ENCODE data around the gene POC1B.

Gene POC1B

DNA sequence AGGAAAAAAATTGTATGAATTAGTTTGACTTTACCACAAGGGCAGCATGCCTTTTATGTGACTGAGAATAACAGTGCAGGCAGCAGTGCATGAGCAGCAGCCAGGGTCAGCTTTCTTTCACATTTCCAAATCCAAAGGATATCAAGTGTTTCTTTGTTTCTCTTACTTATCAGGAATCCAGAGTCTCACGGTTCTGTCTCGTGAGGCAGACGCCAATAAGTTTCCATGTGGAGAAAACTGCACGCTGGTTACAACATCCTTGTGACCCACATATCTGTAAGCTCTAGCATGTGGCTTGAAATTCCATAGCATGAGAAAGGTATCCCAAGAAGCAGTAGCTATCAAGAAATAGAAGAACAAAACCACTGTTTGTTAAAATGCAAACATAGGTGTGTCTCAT lies 28.8 kb downstream of the POC1B start:
- no peak for DNase-seq (ENCODE audit: low read depth in 2 of 2)

GRCh38 chr12:89494411-89495231 lies 31.2 kb downstream of the POC1B start:
- DNase-seq (ENCODE audit: low read depth in 2 of 2): no peak

GRCh38 chr12:89493670-89494302 lies 32.1 kb downstream of the POC1B start:
- DNase-seq (ENCODE audit: low read depth in 2 of 2): no peak

DNA sequence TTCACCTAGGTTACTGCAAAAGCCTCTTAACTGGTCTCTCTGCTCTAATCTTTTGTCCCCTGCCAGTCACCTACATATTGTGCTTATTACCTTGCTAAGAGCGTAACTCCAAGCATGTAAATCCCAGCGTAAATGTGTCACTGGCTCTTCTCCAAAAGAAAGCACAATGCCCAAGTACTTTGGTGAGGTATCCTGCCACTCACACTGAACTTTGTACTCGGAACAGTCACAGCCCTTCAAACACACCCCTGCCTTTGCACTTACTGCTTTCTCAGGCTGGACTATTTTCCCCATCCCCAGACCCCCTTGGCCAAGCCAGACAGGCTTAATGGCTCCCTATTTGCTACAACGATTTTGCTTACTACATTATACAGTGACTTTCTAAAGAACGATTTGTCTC lies 33.0 kb downstream of the POC1B start:
- no peak for DNase-seq (ENCODE audit: low read depth in 2 of 2)

- DNase-seq (ENCODE audit: low read depth in 2 of 2): no peak
Observed at GRCh38 chr12:89490922-89491321, 34.9 kb downstream of the POC1B start.

DNA sequence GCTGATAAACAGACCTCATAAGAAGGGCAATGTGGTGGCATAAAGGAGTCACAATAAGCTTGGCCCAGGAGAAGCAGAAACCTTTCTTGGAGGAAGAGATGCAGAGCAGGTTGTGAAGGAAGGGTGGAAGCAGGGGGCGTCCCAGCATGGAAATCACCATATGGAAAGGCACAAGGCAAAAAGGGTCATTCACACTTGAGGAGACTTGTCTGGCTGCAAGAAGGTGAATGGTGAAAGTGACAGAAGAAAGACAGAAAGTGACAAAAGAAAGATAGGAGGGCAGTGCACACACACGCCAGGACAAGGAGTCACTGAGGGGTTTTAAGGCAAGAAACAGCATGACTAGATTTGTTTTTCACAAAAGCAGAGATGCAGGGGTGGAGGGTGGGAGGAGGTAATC lies 39.6 kb downstream of the POC1B start:
- no peak for DNase-seq (ENCODE audit: low read depth in 2 of 2)

DNA sequence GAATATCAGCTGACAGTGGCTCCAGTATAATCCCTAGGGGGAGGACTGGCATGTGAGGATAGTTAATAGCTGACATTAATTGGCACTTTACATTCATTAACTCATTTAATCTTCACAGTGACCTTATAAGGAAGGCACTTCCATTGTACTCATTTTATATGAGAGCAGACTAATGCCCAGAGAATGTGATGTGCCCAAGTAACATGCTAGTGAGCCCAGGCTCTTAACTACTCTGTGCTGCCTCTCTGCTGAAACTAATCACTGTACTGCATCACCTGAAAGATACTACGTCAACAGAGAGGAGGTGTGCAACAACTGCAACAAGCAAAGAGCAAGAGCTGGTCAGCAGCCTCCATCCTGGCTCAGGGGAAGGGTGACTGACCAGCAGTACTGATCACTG lies 41.4 kb downstream of the POC1B start:
- DNase-seq (ENCODE audit: low read depth in 2 of 2): no peak

DNA sequence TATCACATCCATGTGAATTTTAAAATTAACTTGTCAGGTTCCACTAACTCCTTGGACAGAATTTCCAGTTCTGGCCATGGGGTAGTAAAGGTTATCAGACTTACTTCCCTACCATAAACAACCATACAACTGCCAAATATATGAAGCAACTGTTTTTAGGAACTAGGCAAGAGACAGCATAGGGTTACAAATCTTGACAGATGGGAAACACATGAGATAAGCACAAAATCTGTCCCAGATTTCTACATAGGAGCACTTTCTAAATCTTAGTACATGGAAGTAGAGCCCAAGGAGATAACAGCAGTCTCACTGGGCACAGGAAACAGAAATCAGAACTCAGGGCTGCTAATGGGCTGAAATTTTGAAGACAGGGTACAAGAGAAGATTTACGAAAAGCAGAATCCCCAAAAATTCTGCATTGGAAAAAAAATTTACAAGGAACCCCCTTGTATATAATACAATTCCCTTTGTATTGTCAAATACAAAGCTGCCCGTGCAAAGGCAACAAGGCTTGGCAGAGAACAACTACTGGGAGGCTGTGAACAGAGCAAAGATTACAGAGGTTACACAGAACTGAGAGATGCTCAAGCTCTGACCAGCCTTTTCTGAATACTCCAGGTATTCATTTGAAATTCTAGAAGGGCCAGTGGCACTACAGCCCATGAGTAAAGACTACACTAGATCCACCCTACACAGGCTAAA lies 44.5 kb downstream of the POC1B start:
- no peak for DNase-seq (ENCODE audit: low read depth in 2 of 2)

DNA sequence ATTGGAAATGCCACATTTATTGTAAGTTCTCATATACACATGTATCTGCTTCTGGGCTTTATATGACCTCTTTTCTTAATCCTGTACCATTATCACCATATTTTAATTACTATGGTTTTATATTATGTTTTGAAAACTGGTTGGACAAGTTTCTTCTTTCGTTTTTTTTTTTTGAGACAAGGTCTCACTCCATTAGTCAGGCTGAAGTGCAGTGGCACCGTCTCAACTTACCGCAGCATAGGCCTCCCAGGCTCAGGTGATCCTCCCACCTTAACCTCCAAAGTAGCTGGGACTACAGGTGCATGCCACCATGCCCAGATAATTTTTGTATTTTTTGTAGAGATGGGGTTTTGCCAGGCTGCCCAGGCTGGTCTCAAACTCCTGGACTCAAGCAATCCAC lies 45.9 kb downstream of the POC1B start:
- no peak for DNase-seq (ENCODE audit: low read depth in 2 of 2)

- no peak for DNase-seq (ENCODE audit: low read depth in 2 of 2)
Observed at GRCh38 chr12:89477633-89478279, 48.1 kb downstream of the POC1B start.

- no peak for DNase-seq (ENCODE audit: low read depth in 2 of 2)
Observed at GRCh38 chr12:89476904-89477595, 48.8 kb downstream of the POC1B start.

- DNase-seq (ENCODE audit: low read depth in 2 of 2): no peak
Observed at GRCh38 chr12:89476232-89476631, 49.6 kb downstream of the POC1B start.

DNA sequence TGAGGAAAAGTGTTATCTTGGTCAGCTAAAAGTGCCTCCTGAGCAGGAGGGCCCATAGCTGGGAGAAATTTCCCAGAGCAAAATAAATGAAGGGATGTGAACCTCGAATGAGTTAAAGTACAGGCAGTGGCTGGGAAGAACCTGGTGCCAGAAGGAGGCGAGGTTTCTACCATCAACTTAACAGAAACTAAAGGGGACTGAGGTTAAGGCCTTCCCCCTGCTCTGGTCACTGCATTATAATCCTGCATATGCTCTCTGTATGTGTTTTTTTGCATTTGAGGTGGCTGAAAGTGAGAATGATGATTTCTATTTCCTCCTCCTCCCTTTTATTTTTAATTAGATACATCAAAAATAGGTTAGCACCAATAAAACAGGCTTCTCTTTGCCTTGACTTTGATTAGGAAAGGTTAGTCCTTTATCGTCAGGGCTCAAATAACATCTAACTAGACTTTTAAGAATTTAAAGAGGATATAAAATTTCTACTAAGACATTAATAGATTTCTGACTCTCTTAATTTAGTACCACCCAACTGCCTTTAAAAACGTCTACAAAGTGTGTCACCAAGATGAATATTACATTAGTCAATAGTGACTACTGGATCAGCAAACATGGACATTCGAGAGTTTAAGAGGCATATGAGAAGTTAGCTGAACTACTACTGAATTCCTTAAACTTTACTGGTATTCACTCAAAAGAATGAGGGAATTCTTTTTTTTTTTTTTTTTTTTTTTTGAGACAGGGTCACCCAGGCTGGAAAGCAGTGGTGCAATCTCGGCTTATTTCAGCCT lies 50.5 kb downstream of the POC1B start:
- no peak for DNase-seq (ENCODE audit: low read depth in 2 of 2)

DNA sequence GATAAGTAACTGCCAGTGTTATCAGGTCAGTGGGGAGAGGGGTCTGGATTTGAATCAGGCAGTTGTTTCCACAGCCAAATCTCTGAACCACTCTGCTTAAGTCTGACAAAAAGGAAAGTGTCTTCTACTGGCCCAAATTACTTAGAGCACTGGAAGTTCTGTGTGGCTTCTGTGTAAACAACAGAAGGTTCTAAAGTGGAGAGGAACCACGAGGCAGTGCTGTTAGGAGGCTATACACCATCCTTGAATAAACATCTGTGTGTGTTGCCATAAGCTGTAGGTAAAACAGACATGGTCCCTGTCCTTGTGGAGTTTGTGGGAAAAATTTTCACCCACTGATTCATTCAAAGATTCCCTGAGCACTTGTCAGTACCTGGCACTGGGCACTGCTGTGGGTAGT lies 51.2 kb downstream of the POC1B start:
- DNase-seq (ENCODE audit: low read depth in 2 of 2): no peak

DNA sequence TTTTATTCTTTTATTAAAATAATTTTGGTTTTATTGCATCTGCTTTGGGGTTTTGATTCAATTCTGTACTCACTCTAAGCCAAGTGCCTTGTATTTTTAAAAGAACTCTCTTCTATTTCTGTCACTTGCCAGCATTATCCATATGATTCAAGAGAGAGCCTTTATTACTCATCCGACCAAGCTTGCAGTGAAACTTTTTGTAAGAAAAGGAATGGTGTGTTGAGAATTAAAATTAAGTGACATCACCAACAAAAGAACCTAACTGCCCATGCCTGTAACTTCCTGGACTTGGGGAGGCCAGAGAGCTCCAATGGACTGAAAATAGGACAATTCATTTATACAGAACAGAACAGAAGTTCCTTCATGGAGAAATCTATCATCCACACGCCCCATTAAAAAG lies 53.3 kb downstream of the POC1B start:
- no peak for DNase-seq (ENCODE audit: low read depth in 2 of 2)

DNA sequence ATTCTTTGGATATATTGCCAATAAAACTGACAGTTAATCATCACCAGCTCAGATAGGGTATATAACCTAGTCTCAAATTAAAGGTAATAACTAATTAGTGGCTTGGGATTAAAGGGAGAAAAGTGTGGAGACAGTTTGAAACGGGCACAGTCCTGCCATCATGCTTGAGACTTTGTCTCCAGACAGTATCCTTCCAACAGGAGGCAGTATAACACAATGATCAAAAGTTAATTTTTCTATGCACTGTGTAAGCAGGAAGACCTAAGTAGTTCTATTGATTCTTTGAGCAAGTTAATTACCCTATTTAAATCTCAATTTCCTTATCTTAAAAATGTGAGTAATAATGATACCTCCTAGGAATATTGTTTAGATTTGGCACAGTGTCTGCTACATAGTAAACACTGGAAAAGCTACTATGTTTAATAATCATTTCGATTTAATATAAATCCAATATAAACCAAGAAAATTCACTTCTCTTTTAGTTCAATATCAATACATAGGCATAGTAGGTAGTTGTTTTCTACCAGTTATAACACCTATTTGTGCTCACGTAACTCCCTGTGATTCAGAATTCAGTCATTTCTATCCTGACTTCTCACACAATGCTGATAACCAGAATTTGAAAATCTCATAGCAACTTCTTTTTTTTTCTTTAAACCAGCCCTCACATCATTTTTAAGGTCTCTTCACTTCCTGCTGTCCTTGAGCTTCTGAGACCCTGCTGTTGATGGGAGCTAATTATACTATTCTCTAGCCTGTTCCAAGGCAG lies 54.9 kb downstream of the POC1B start:
- DNase-seq (ENCODE audit: low read depth in 2 of 2): no peak

- DNase-seq (ENCODE audit: low read depth in 2 of 2): no peak
Observed at GRCh38 chr12:89469361-89469760, 56.5 kb downstream of the POC1B start.

DNA sequence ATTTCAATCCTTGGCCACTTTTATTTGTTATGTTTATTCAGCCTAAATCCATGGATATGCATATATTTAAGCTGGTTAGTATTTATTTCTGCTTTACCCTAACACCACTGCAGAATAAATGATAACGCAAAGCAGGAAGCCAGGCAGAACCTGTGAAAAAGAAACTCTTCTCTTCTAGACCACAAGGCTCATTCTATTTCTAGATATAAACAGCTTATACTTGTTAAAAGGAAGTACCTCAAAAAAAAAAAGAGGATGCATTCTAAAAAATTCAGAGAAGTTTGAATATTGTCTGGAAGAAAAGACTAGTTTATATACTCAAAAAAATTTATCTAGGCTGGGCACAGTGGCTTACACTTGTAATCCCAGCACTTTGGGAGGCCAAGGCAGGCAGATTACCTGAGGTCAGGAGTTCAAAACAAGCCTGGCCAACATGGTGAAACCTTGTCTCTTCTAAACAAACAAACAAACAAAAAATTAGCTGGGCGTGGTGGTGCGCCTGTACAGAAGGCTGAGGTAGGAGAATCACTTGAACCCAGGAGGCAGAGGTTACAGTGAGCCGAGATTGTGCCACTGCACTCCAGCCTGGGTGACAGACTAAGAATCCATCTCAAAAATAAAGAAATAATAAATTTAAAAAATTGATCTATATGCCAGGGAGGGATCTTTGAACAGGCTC lies 57.1 kb downstream of the POC1B start:
- no peak for DNase-seq (ENCODE audit: low read depth in 2 of 2)

DNA sequence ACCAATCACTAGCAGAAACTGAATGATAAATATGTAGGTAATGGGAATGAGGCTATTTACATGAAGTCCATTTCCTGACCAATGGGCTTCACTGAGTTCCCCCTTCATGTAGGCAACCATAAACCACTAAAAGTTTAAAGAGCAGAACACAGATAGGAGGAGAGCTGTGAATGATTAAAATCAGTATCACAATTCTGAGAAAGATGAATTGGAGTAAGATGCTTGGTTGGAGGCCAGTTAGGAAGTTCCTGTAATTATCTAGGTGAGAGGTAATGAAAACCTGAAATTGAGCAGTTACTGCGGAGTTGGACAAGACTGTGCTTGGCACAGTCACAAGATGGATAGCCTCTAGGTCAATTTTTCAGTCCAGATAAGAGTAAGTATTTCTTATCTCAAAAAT lies 57.8 kb downstream of the POC1B start:
- DNase-seq (ENCODE audit: low read depth in 2 of 2): no peak

Data from activated CD8-positive, alpha-beta memory T cell treated with anti-CD3 and anti-CD28 coated beads for 4 hours (primary cell).